ENCODE results near the gene GBP6.
"Not testable (repeated sequence)": the region's sequence is repeated elsewhere in the genome, so short reads cannot be mapped to it uniquely, and the experiment has no call there.

The GBP6 gene

DNA sequence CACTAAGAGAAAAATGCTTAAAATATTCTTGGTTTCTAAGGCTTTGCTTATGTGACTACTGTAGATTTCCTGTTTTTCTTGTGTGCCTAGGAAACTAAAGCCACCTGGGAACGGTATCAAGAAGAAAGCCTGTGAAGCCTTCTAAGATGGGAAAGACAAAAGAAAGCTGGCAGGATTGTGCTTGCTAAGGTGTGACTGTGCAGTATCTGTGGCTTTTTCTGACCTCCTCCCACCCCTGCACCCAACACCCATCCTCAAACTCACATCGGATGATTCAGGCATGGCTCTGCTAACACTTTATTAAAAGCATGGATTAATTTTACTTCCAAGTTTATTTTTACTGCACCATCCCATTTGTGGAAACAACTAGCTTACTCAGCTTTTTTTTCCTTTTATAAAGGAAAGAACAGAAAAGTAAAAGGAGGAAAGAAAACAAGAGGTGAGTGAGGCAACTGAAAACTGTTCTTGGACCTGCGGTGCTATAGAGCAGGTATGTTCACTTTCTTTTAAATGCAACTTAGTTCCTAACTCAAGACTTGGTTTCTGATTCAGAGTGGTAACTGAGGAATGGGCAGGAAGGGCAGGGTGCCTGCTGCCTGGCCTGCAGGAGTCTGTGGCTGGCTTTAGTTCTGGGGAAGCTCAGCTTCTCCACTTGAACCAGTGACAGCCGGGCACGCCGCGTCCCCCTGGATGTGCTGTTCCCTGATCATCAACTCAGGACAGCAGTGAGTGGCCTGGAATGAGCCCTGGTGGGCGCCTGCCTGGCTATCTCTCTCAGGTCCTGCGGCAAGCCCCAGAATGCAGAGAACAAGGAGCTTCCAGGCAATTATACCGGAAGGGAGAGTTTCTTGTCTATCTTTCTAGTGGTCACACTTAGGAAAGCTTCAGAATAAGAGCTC is at the start of gene GBP6:
Gene GBP6, plus strand, starts transcription at position 422 of the 899 bp plus-strand sequence. CDS start 4,493 bp downstream, outside the sequence.
- DNase-seq (ENCODE audit: low spot score), result no peak

- no peak for DNase-seq (ENCODE audit: low spot score)
Measured at GRCh38 chr1:89322402-89322801, 41.5 kb upstream of the GBP6 start.

- no peak for DNase-seq (ENCODE audit: low spot score)
Measured at GRCh38 chr1:89331890-89332289, 32.0 kb upstream of the GBP6 start.

- no peak for DNase-seq (ENCODE audit: low spot score)
Measured at GRCh38 chr1:89332461-89332860, 31.4 kb upstream of the GBP6 start.

- DNase-seq (ENCODE audit: low spot score), result no peak
Measured at GRCh38 chr1:89335486-89335885, 28.4 kb upstream of the GBP6 start.

DNA sequence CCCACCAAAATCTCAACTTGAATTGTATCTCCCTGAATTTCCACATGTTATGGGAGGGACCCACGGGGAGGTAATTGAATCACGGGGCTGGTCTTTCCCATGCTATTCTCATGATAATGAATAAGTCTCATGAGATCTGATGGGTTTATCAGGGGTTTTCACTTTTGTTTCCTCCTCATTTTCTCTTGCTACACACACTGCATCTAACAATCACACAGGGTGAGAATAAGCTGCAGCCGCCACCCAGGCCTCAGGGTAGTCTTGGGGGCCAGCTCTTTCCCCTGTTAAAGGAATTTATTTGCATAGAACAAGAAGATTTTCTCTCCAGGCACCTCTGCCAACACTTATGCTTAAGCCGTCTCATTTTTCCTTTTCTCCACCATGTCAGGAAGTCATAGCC is 26.0 kb upstream of the GBP6 start:
- no peak for DNase-seq (ENCODE audit: low spot score)

DNA sequence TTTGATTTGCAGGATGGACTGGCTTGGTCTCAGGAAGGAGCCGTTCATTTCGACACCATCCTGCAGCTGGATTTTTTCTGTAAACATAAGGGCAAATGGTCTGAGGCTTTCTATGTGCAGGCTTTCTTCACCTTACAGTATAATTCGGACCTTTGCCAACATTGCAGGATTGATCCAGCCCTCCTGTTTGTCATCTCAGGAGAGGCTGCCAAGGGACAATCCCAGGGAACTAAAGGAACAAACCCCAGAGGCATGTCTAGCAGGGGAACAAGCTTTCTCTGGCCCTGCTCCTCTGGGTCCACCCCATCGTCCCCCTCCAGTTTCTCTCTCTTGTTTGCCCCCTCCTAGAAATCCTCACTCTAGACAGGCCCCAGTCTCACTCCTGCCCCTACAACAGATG is 24.8 kb upstream of the GBP6 start:
- no peak for DNase-seq (ENCODE audit: low spot score)

DNA sequence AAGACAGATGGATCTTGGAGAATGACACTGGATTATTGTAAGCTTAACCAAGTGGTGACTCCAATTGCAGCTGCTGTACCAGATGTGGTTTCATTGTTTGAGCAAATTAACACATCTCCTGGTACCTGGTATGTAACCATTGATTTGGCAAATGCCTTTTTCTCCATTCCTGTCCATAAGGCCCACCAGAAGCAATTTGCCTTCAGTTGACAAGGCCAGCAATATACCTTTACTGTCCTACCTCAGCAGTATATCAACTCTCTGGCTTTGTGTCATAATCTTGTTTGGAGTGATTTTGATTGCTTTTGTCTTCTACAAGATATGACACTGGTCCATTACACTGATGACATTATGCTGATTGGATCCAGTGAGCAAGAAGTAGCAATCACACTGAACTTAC is 18.4 kb upstream of the GBP6 start:
- not testable (repeated sequence) for DNase-seq (ENCODE audit: low spot score)

DNA sequence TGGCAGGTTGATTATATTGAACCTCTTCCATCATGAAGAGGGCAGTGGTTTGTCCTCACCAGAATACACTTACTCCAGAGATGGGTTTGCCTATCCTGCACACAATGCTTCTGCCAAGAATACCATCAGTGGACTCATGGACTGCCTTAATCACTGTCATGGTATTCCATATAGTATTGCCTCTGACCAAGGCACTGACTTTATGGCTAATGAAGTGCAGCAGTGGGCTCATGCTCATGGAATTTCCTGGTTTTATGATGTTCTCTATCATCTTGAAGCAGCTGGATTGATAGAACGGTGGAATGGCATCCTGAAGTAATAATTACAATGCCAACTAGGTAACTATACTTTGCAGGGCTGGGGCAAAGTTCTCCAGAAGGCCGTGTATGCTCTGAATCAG is 16.6 kb upstream of the GBP6 start:
- no peak for DNase-seq (ENCODE audit: low spot score)

DNA sequence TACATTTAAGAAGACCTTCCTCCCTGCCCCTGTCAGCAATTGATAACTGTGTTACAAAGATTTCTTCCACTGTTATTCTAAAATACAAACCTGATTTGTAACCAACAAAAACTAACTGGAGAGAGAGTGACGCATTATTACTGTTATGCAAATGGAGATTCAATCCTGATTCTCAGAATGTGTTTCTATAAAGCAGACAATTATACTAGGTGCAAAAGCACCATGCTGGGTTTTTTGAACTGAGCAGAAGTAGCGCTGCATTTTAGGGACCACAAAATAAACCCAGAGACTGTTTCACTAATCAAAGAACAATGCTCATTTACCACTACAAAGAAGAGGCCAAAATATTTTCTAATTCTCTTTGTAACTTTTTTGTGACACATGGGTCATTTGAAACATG is 13.6 kb upstream of the GBP6 start:
- DNase-seq (ENCODE audit: low spot score), result no peak

DNA sequence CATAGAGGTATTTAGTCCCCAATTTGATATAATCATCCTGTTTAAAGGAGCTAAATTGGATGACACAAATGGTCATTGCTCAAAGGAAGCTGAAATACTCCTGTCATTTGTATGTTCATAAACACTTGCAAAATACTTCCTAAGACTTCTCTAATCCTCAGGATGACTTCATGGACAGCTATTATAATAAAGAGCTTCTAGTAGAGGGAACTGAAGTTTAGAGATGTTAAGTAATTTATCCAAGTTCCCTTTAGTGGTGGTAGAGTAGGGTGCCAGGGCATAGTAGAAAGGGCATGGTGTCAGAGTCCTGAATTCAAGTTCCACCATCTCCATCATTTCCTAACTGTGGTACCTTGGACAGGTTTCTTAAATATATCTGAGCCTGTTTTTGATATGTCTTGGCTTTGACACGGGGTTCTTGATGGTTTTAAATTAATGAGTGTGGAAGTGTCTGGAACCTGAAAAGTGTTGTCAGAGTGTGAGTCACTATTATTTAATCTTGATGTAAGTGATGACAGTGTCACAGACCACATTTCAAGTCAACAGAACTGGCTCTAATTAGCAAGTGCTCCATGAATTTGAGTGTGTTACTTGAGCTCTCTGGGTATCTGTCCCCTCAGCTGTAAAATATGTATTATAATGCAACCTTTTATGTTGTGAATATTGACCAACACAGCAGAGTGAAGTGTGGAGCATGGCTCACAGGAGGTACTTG is 12.1 kb upstream of the GBP6 start:
- no peak for DNase-seq (ENCODE audit: low spot score)

GRCh38 chr1:89352421-89352820 is 11.4 kb upstream of the GBP6 start:
- no peak for DNase-seq (ENCODE audit: low spot score)

- DNase-seq (ENCODE audit: low spot score), result no peak
Measured at GRCh38 chr1:89354205-89354604, 9.7 kb upstream of the GBP6 start.

GRCh38 chr1:89355056-89355455 is 8.8 kb upstream of the GBP6 start:
- no peak for DNase-seq (ENCODE audit: low spot score)

- peak; percentile 23 for DNase-seq (ENCODE audit: low spot score)
Measured at GRCh38 chr1:89356658-89357400, 7.0 kb upstream of the GBP6 start.

- DNase-seq (ENCODE audit: low spot score), result peak; percentile 20
Measured at GRCh38 chr1:89358287-89358893, 5.5 kb upstream of the GBP6 start.

- DNase-seq (ENCODE audit: low spot score), result no peak
Measured at GRCh38 chr1:89360716-89361115, 3.1 kb upstream of the GBP6 start.

DNA sequence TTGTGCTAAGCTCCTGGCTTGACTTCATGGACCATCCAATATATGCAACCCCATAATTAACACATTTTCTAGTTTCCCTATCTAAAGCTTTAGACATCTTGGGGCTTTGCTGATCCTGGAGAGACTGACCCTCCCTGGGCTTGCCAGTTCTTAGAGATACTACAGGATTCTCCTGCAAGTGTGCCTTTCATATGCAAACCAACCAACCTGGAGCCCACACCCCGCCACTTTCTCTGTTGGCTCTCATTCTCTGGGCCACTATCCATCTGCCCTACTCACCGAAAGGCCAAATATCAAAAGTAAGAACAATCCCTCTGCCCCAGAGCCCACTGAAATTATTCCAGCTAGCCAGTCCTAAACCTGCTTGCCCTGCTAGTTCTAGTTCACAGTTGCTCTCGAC is 2.2 kb upstream of the GBP6 start:
- DNase-seq (ENCODE audit: low spot score), result no peak

- no peak for DNase-seq (ENCODE audit: low spot score)
Measured at GRCh38 chr1:89363196-89363595, 663 bp upstream of the GBP6 start.

- DNase-seq (ENCODE audit: low spot score), result no peak
Measured at GRCh38 chr1:89364954-89365550, 1.2 kb downstream of the GBP6 start.

DNA sequence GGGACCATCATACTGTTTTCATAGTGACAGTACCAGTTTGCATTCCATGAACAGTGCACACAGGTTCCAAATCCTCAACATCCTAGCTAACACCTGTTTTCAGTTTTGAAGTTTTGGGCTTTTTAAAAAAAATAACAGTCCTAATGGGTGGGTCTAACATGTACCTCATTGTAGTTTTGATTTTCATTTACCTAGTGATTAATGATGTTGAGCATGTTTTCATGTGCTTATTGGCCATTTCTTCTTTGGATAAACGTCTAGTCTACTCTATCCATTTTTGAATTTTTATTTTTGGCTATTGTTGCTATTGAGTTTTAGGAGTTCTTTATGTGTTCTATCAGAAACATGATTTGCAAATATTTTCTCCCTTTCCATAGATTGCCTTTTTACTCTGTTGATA is 3.4 kb downstream of the GBP6 start:
- no peak for DNase-seq (ENCODE audit: low spot score)

DNA sequence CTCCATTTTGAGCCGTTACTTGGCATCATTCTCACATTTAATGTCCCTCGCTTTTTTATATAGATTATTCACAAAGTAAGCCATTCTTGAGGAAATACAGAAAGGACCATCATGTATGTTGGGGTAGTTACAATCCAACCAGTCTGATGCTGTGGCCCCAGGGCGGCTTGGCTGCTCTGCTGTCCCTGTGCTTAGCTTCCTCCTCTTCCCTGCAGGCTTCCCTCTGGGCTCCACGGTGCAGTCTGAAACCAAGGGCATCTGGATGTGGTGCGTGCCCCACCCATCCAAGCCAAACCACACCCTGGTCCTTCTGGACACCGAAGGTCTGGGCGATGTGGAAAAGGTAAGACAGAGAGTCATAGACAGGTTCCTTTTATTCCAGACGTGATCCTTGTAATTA is 5.5 kb downstream of the GBP6 start:
- no peak for DNase-seq (ENCODE audit: low spot score)
